Measurements from ENCODE around the gene ATP6AP1. TPM values are rescaled to one million over a fixed set of nuclear protein-coding genes. Genes with fewer than 3 reads are reported as not detected.
"Not testable (repeated sequence)": the region's sequence is repeated elsewhere in the genome, so short reads cannot be mapped to it uniquely, and the experiment has no call there.

Gene ATP6AP1
- total RNA-seq, 2 donors from 2014 or later, result 50.3 to 77.7 TPM

DNA sequence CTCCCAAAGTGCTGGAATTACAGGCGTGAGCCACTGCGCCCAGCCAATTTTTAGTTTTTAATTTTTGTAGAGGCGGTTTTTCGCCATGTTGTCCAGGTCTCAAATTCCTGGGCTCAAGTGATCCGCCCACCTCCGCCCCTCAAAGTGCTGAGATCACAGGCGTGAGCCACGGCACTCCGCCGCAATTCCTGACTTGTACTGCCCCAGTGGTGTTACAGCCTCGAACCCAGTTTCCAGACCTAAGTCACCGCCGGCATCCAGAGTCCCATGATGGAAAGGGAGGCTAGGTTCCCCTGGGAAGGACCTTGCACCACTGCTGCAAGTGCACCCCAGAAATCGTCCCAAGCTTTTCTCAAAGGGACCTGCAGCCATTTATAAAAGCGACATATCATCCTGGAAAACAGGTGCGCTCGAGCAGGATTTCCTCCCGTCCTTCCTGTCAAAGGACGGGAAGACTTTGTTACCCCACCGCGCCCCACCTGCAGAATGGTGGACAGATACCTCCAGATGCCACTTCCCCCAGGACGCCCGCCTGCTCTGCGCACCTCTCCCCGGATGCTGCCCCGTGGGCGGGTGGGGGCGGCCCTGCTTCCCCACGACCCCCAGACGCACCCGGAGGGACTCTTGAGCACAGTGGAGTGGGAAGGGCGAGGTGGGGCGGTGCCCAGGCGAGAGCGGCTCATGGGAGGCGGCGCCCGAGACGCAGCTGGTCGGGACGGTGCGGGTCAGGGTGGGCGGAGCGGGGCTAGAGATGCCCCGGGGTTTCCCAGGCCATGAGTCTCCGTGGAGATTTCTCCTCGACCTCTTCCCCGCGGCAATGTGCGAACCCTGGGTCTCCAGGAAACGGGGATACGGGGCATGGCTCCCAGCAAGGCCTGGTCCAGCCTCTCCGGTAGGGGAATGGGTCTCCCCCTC is 31.2 kb upstream of the ATP6AP1 start:
- Histone ChIP-seq H3K27me3 (no peaks in the 10 kb centered on the region), H3K4me1 (peaks cover 0 to 18% of the 10 kb centered on the region in 2 donors), H3K9me3 (no peaks in the 10 kb centered on the region), H3K4me3 (peak overlapping the region; percentile 46 to 59), H3K27ac (peak overlapping the region; percentile 89 to 99), H3K36me3 (peaks cover 27% of the 10 kb centered on the region)
- TF ChIP-seq, protein P1, sequence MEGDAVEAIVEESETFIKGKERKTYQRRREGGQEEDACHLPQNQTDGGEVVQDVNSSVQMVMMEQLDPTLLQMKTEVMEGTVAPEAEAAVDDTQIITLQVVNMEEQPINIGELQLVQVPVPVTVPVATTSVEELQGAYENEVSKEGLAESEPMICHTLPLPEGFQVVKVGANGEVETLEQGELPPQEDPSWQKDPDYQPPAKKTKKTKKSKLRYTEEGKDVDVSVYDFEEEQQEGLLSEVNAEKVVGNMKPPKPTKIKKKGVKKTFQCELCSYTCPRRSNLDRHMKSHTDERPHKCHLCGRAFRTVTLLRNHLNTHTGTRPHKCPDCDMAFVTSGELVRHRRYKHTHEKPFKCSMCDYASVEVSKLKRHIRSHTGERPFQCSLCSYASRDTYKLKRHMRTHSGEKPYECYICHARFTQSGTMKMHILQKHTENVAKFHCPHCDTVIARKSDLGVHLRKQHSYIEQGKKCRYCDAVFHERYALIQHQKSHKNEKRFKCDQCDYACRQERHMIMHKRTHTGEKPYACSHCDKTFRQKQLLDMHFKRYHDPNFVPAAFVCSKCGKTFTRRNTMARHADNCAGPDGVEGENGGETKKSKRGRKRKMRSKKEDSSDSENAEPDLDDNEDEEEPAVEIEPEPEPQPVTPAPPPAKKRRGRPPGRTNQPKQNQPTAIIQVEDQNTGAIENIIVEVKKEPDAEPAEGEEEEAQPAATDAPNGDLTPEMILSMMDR (IDR thresholded peaks at IDR 0.05), result no peak
- peak; percentile 79 for DNase-seq (ENCODE audit: low spot score)

DNA sequence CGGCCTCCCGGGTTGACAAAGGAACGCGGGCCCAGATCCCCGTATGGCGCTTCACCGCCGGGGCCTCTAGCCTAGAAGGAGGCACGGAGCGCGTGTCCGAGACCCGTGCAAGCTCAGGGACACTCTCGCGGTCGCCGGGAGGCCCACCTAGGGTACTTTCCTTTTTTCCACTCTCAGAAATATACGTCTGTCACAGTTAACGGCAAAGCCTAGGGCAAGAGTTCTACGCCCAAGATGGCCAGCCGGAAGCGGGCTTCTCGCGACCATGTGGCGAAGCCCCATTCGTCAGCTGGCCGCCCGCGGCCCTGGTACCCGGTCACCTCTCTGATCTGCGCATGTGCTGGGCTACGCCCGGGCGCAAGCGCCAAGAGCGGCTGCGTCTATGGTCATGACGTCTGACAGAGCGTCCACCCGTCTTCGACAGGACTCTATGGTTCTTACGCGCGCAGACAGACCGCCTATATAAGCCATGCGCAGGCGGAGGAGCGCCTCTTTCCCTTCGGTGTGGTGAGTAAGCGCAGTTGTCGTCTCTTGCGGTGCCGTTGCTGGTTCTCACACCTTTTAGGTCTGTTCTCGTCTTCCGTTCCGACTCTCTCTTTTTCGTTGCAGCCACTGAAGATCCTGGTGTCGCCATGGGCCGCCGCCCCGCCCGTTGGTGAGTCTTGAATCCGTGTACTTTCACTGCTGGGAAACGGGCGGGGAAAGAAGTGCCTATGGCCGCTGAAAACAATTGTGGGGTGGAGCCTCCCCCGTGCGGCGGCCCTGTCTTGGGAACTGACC is 30.4 kb upstream of the ATP6AP1 start, which contains the start of gene RPL10:
TSS of gene RPL10 (plus strand) at position 490 of the 780 bp plus-strand sequence. CDS start at position 633, 143 bp downstream.
- Histone ChIP-seq H3K36me3 (peaks cover 27% of the 10 kb centered on the region), H3K27ac (peak within 1 kb of the TSS; percentile 89 to 99), H3K27me3 (no peaks in the 10 kb centered on the region), H3K4me1 (peaks cover 0 to 18% of the 10 kb centered on the region in 2 donors), H3K9me3 (no peaks in the 10 kb centered on the region), H3K4me3 (peak within 1 kb of the TSS; percentile 59 to 76)
- peak; percentile 96 for DNase-seq (ENCODE audit: low spot score)
- TF ChIP-seq, protein P1 (IDR thresholded peaks at IDR 0.05), result no peak

DNA sequence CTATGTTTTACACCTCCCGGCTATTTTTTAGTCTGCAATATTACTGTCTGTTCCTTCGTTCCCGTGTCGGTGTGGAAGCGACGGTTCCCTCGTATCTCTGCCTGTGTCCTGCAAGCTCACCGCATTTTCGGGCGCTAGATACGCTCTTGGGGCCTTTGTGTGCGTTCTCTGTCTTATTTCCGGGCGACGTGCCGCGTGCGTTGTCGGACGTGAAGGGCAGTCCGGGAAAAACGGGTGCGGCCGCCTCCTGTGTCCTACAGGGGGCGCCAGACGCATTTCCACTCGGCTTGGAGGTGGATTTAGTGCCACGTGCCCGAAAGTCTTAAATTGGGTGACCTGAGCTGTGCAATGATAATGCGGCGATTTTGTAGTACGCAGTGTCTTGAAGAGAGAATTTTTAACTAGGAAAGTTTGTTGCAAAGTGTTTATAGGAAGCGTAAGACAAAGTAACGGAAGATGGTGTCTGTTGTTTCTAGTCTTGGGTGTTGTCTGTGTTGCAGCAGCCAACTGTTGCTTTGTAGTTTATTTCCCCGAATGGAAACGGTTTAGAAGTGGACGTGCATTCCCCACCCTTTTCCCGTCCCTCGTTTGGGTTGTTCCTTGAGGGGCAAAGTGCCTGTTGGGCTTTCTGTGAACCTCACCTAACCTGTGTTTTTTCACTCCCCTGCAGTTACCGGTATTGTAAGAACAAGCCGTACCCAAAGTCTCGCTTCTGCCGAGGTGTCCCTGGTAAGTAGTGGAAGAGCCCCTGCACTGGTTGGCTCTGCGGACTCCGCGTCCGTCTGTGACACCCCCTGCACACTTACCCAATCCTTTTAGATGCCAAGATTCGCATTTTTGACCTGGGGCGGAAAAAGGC is 29.6 kb upstream of the ATP6AP1 start:
- Histone ChIP-seq H3K36me3 (peaks cover 27% of the 10 kb centered on the region), H3K27ac (peak overlapping the region; percentile 89 to 99), H3K4me1 (peaks cover 0 to 18% of the 10 kb centered on the region in 2 donors), H3K27me3 (no peaks in the 10 kb centered on the region), H3K9me3 (no peaks in the 10 kb centered on the region), H3K4me3 (peak overlapping the region; percentile 59 to 76)
- TF ChIP-seq, protein P1 (IDR thresholded peaks at IDR 0.05), result peak; percentile 57 to 85
- DNase-seq (ENCODE audit: low spot score), result peak; percentile 88

DNA sequence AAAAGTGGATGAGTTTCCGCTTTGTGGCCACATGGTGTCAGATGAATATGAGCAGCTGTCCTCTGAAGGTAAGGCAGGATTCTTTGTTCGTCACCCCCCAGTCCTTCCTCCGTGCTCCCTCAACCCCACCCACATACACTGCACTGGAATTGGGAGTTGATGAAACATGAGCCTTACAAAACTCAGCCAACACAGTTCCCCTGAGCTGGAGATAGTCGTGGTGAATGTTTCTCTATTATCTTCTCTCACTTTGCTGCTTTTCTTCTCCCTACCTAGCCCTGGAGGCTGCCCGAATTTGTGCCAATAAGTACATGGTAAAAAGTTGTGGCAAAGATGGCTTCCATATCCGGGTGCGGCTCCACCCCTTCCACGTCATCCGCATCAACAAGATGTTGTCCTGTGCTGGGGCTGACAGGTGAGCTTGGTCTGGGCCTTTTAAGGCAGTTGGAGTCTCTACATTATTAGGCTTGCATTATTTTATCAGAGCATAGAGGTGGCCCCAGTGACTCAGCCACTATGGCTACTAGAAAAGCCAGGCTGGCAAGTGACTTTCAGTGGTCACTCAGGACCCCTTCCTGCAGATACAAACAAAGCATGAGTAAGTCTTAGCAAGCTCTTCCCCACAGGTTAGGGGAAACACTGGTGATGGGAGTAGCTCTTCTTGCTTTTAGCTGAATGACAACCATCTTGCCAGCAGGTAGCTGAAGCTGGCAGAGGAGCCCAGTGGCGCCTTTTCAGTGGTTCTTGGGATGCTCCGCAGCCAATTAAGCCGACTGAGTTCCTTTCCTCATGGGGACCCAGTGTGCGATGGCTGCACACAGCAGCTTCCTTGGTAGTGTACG is 28.7 kb upstream of the ATP6AP1 start:
- peaks cover 0 to 18% of the 10 kb centered on the region in 2 donors for H3K4me1 ChIP-seq
- peaks cover 27% of the 10 kb centered on the region for H3K36me3 ChIP-seq
- TF ChIP-seq, protein P1 (IDR thresholded peaks at IDR 0.05), result no peak
- H3K9me3 ChIP-seq, result no peaks in the 10 kb centered on the region
- H3K27ac ChIP-seq, result peak overlapping the region; percentile 89 to 99
- H3K4me3 ChIP-seq, result peak overlapping the region; percentile 59 to 76
- H3K27me3 ChIP-seq, result no peaks in the 10 kb centered on the region
- no peak for DNase-seq (ENCODE audit: low spot score)

DNA sequence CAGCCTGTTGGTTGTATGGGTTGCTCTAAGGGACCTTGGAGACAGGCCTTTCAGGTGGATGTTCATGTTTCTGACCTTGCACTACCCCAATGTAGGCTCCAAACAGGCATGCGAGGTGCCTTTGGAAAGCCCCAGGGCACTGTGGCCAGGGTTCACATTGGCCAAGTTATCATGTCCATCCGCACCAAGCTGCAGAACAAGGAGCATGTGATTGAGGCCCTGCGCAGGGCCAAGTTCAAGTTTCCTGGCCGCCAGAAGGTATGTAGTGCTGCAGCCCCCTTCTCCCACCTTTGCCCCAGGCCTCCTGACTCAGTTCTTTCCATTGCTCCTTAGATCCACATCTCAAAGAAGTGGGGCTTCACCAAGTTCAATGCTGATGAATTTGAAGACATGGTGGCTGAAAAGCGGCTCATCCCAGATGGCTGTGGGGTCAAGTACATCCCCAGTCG is 28.1 kb upstream of the ATP6AP1 start:
- DNase-seq (ENCODE audit: low spot score); H3K4me3 ChIP-seq; H3K27ac ChIP-seq: not testable (repeated sequence)

More for the DNA sequence above, 28.1 kb upstream of the ATP6AP1 start:
- peaks cover 27% of the 10 kb centered on the region for H3K36me3 ChIP-seq
- peaks cover 0 to 18% of the 10 kb centered on the region in 2 donors for H3K4me1 ChIP-seq
- not testable (repeated sequence) for H3K9me3 ChIP-seq, H3K27me3 ChIP-seq
